Measurements from ENCODE around the gene JDP2. TPM values are rescaled to one million over a fixed set of nuclear protein-coding genes. Genes with fewer than 3 reads are reported as not detected.

JDP2 gene
- polyA plus RNA-seq, 1 of the 3 experiments (the other 2 are of a cell fraction): 22.3 TPM

GRCh38 chr14:75487155-75487671, 59.4 kb downstream of the JDP2 start:
- POLR2A ChIA-PET: no interaction called here

GRCh38 chr14:75489480-75489837, 61.6 kb downstream of the JDP2 start:
- CTCF ChIA-PET: interaction anchor here (0.6 to 10.4 kb wide), 58 partner anchors 8 to 516 kb away, joined by 3 to 291 read pairs (median 6); partner anchors contain the start of gene JDP2
- no peak overlapping the region for H3K4me2 ChIP-seq

More at GRCh38 chr14:75487155-75487671, 59.4 kb downstream of the JDP2 start:
- H3K9ac ChIP-seq: no peak overlapping the region
- no peaks in the 10 kb centered on the region for H3K79me2 ChIP-seq (ENCODE audit: insufficient read depth)
- CTCF ChIA-PET: interaction anchor here (0.9 to 10.4 kb wide), 10 partner anchors 9 to 192 kb away, joined by 3 to 291 read pairs (median 13); no protein-coding TSS in a partner anchor
- H3K4me3 ChIP-seq (ENCODE audit: low read depth in 2 of 2, low read length in 1 of 2): no peak overlapping the region
- DNase-seq: no peak
- H3K4me2 ChIP-seq: no peak overlapping the region
- 56% methylated on average over 7 of the region's 7 CpGs for WGBS (ENCODE audit: low lambda C conversion rate)
- no peaks in the 10 kb centered on the region for H3F3A ChIP-seq (replicated peaks; ENCODE audit: insufficient read depth)
- no peaks in the 10 kb centered on the region for H3K9me2 ChIP-seq
- H3K4me1 ChIP-seq (ENCODE audit: control insufficient read depth in 1 of 2, insufficient read depth in 2 of 2, low read depth in 1 of 2, low read length in 1 of 2): no peaks in the 10 kb centered on the region
- no peaks in the 10 kb centered on the region for H4K20me1 ChIP-seq (ENCODE audit: insufficient read depth)
- no peak overlapping the region for H3K27ac ChIP-seq (ENCODE audit: low read depth in 2 of 2, low read length in 1 of 2)
- no peaks in the 10 kb centered on the region for H3K27me3 ChIP-seq (ENCODE audit: insufficient read depth)
- no peaks in the 10 kb centered on the region for H3K9me3 ChIP-seq
- TF ChIP-seq JUND (IDR thresholded peaks at IDR 0.05): no peak
- TF ChIP-seq RCOR1 (IDR thresholded peaks at IDR 0.05; ENCODE audit: low read length): no peak
- no peak for TF ChIP-seq ELF1 (IDR thresholded peaks at IDR 0.05)
- no peak for TF ChIP-seq MXI1 (IDR thresholded peaks at IDR 0.05; ENCODE audit: low read depth, low read length)
- no peak for TF ChIP-seq TEAD4 (IDR thresholded peaks at IDR 0.05; ENCODE audit: borderline replicate concordance, insufficient read depth)
- TF ChIP-seq USF1 (IDR thresholded peaks at IDR 0.05; ENCODE audit: borderline replicate concordance, low read depth): no peak
- TF ChIP-seq POLR2AphosphoS5 (IDR thresholded peaks at IDR 0.05; ENCODE audit: low read depth, low read length): no peak
- no peak for TF ChIP-seq USF2 (IDR thresholded peaks at IDR 0.05; ENCODE audit: borderline replicate concordance, low read depth, low read length)
- TF ChIP-seq YY1 (IDR thresholded peaks at IDR 0.05; ENCODE audit: low read depth): no peak
- no peak for TF ChIP-seq NFIC (IDR thresholded peaks at IDR 0.05; ENCODE audit: borderline replicate concordance)
- TF ChIP-seq SIN3A (IDR thresholded peaks at IDR 0.05; ENCODE audit: borderline replicate concordance, low read depth, low read length): no peak
- no peak for TF ChIP-seq NRF1 (IDR thresholded peaks at IDR 0.05; ENCODE audit: low read depth, low read length)
- no peak for TF ChIP-seq TAF1 (IDR thresholded peaks at IDR 0.05; ENCODE audit: borderline replicate concordance, low read depth, low read length)
- TF ChIP-seq GATA2 (CRISPR knock-in tag; IDR thresholded peaks at IDR 0.05): no peak
- no peak for TF ChIP-seq EZH2phosphoT487 (IDR thresholded peaks at IDR 0.05; ENCODE audit: borderline replicate concordance, low read depth)
- no peak for TF ChIP-seq RXRA (IDR thresholded peaks at IDR 0.05; ENCODE audit: borderline replicate concordance, low read depth)
- TF ChIP-seq FOXJ3 (CRISPR knock-in tag; IDR thresholded peaks at IDR 0.05): no peak
- no peak for TF ChIP-seq MEF2A (IDR thresholded peaks at IDR 0.05; ENCODE audit: borderline replicate concordance, low read depth)
- H3K36me3 ChIP-seq (replicated peaks in 1 of 2; ENCODE audit: control insufficient read depth in 1 of 2, insufficient read depth in 2 of 2, low read length in 1 of 2): no peaks in the 10 kb centered on the region
- no peak overlapping the region for H2AFZ ChIP-seq (ENCODE audit: low read depth)

More at GRCh38 chr14:75489480-75489837, 61.6 kb downstream of the JDP2 start:
- Histone ChIP-seq H3F3A (replicated peaks; ENCODE audit: insufficient read depth) (peaks cover 3% of the 10 kb centered on the region), H3K36me3 (replicated peaks in 1 of 2; ENCODE audit: control insufficient read depth in 1 of 2, insufficient read depth in 2 of 2, low read length in 1 of 2) (no peaks in the 10 kb centered on the region), H3K27ac (ENCODE audit: low read depth in 2 of 2, low read length in 1 of 2) (no peak overlapping the region), H2AFZ (ENCODE audit: low read depth) (no peak overlapping the region), H3K9ac (no peak overlapping the region), H3K9me2 (no peaks in the 10 kb centered on the region), H3K79me2 (ENCODE audit: insufficient read depth) (no peaks in the 10 kb centered on the region), H3K27me3 (ENCODE audit: insufficient read depth) (no peaks in the 10 kb centered on the region), H3K9me3 (no peaks in the 10 kb centered on the region), H3K4me3 (ENCODE audit: low read depth in 2 of 2, low read length in 1 of 2) (no peak overlapping the region), H4K20me1 (ENCODE audit: insufficient read depth) (no peaks in the 10 kb centered on the region), H3K4me1 (ENCODE audit: control insufficient read depth in 1 of 2, insufficient read depth in 2 of 2, low read depth in 1 of 2, low read length in 1 of 2) (no peaks in the 10 kb centered on the region)
- 82% methylated on average over 6 of the region's 6 CpGs for WGBS (ENCODE audit: low lambda C conversion rate)
- DNase-seq: no peak
- POLR2A ChIA-PET: interaction anchor here (0.6 kb wide), 1 partner anchor 179 kb away, joined by 3 read pairs; no protein-coding TSS in a partner anchor
- TF ChIP-seq SMC3 (IDR thresholded peaks at IDR 0.05; ENCODE audit: low read depth, low read length): no peak

Data from SK-N-SH (cell line).